ENCODE data around the gene CHRM2. TPM values are rescaled to one million over a fixed set of nuclear protein-coding genes. Genes with fewer than 3 reads are reported as not detected.

Gene CHRM2
- total RNA-seq, 1 donor from 2014 or later, result 1.1 TPM

DNA sequence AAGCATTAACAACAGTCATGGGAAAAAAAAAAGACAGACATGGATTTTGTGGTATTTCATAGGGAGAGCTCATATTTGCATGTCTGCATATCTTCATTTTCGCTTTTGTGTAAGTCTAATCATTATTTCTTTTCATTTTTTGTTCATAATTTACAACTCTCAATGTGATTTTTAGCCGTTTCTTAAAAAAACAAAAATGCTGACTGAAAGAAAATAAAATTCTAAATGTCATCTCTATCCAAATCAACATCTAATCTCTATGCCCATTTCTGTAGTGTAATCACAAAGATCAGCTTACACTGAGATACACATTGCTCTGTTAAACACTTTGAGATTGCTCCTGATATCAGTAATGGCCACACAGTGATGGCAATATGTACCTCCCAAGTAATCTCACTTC is 29.2 kb downstream of the CHRM2 start:
- intact Hi-C loops (cut with DNase I), result no loop called here
- H3K4me1 ChIP-seq, result no peaks in the 10 kb centered on the region
- no peak overlapping the region for H3K27ac ChIP-seq
- no peak for ATAC-seq
- H3K27me3 ChIP-seq, result no peaks in the 10 kb centered on the region
- H3K9me3 ChIP-seq, result no peaks in the 10 kb centered on the region
- no peak for DNase-seq
- no peaks in the 10 kb centered on the region for H3K36me3 ChIP-seq
- no peak overlapping the region for H3K4me3 ChIP-seq
- TF ChIP-seq, protein P1, sequence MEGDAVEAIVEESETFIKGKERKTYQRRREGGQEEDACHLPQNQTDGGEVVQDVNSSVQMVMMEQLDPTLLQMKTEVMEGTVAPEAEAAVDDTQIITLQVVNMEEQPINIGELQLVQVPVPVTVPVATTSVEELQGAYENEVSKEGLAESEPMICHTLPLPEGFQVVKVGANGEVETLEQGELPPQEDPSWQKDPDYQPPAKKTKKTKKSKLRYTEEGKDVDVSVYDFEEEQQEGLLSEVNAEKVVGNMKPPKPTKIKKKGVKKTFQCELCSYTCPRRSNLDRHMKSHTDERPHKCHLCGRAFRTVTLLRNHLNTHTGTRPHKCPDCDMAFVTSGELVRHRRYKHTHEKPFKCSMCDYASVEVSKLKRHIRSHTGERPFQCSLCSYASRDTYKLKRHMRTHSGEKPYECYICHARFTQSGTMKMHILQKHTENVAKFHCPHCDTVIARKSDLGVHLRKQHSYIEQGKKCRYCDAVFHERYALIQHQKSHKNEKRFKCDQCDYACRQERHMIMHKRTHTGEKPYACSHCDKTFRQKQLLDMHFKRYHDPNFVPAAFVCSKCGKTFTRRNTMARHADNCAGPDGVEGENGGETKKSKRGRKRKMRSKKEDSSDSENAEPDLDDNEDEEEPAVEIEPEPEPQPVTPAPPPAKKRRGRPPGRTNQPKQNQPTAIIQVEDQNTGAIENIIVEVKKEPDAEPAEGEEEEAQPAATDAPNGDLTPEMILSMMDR (IDR thresholded peaks at IDR 0.05), result no peak

DNA sequence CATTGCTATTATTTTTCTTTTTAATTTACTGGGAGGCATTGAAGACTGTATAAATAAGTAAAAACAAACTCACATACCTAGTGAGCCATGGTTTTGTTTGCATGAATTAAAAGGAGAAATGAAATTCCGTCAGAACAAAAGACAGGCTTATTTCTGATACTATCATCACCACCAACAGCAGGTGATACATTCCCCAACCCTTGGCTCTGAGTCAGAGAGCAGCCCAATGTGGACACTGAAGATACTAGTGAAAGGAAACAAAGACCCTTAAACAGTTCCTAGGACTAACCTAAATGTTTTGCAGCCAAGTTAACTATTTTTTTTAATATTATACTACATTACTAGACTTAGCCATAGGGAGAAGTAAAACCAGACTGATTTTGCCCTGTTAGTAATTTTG is 31.6 kb downstream of the CHRM2 start:
- Histone ChIP-seq H3K9me3 (no peaks in the 10 kb centered on the region), H3K27me3 (no peaks in the 10 kb centered on the region), H3K27ac (no peak overlapping the region), H3K4me3 (no peak overlapping the region), H3K4me1 (no peaks in the 10 kb centered on the region), H3K36me3 (no peaks in the 10 kb centered on the region)
- intact Hi-C loops (cut with DNase I), result no loop called here
- no peak for ATAC-seq
- TF ChIP-seq, protein P1 (IDR thresholded peaks at IDR 0.05), result no peak
- no peak for DNase-seq

DNA sequence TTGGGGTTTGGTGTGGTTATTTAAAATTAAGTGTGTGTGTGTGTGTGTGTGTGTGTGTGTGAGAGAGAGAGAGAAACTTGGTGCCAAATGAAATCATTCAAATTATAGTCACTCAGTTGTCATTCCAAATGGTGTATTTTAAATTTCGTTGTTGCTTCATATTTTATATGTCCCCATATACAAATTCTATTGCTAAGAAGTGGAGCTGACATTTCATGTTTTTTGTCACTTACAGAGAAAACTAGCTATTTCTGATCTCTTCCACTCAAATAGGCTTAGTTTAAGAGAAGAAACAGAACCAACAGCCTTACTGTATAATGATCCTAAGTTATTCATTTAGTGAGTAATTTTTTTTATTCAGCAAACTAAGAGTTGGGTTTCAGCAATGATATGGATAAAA is 42.3 kb downstream of the CHRM2 start:
- DNase-seq, result no peak
- Histone ChIP-seq H3K4me1 (no peaks in the 10 kb centered on the region), H3K4me3 (no peak overlapping the region), H3K9me3 (no peaks in the 10 kb centered on the region), H3K27me3 (no peaks in the 10 kb centered on the region), H3K36me3 (no peaks in the 10 kb centered on the region), H3K27ac (no peak overlapping the region)
- intact Hi-C loops (cut with DNase I), result no loop called here
- TF ChIP-seq, protein P1 (IDR thresholded peaks at IDR 0.05), result no peak
- no peak for ATAC-seq

DNA sequence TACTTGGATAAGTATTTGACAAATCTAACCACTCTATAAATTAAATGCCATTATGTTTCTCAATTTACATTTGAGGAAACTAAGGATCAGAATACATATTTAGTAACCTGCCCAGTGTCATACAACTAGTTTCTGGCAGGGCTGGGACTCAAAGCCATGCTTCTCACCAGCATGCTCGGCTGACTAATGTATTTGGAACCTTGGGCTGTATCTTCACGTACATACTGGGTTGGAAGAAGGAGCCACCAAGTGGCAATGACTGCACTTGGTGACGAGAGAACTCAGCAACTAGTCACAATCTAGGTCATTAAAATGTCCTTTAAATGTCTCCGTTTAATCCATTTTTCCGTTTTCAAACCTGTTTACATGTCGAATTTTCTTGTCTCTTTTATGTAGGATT is 42.9 kb downstream of the CHRM2 start:
- no peaks in the 10 kb centered on the region for H3K4me1 ChIP-seq
- H3K36me3 ChIP-seq, result no peaks in the 10 kb centered on the region
- TF ChIP-seq, protein P1 (IDR thresholded peaks at IDR 0.05), result no peak
- no peak overlapping the region for H3K4me3 ChIP-seq
- H3K9me3 ChIP-seq, result no peaks in the 10 kb centered on the region
- H3K27ac ChIP-seq, result no peak overlapping the region
- no peaks in the 10 kb centered on the region for H3K27me3 ChIP-seq
- intact Hi-C loops (cut with DNase I), result no loop called here
- no peak for DNase-seq
- no peak for ATAC-seq

DNA sequence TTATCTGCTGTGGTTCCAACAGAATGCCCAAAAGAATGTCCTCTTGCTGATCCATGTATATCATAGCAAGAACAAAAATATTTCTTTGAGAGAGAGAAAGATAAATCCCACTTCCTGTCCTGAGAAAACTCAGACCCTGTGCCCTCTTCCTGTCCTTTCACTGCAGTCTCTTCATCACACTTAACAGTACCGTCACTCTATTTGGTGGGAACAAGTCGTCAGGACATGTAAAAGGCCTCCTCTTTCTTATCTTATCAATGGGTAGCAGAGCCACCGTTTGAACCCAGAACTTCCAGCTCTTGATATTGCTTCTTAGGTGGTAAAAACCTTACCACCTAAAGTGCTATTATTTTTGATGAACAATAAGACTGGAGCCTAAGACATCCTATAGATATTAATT is 43.9 kb downstream of the CHRM2 start:
- Histone ChIP-seq H3K9me3 (no peaks in the 10 kb centered on the region), H3K4me3 (no peak overlapping the region), H3K4me1 (no peaks in the 10 kb centered on the region), H3K27ac (no peak overlapping the region), H3K36me3 (no peaks in the 10 kb centered on the region), H3K27me3 (no peaks in the 10 kb centered on the region)
- TF ChIP-seq, protein P1 (IDR thresholded peaks at IDR 0.05), result no peak
- DNase-seq, result no peak
- intact Hi-C loops (cut with DNase I), result no loop called here
- ATAC-seq, result no peak

DNA sequence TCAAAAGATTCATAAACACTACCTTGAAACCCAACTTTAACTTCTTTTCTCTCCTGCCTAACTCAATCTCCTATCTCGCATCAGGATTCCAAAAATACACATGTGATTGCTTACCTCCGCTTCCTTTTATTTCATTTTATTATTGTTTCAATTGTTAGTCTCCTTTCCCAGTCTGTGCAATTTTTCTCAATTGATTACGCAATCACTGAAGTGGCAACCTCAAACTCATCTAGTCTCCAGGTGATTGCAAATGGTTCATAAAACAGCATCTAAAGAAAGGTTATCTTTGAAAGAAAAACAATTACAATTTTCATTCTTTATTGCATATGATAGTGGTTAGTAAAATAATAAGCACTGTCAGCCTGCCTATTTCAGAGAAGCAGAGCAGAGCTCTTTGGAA is 45.6 kb downstream of the CHRM2 start:
- TF ChIP-seq, protein P1 (IDR thresholded peaks at IDR 0.05), result no peak
- Histone ChIP-seq H3K4me3 (no peak overlapping the region), H3K4me1 (no peaks in the 10 kb centered on the region), H3K27me3 (no peaks in the 10 kb centered on the region), H3K27ac (no peak overlapping the region), H3K36me3 (no peaks in the 10 kb centered on the region), H3K9me3 (no peaks in the 10 kb centered on the region)
- intact Hi-C loops (cut with DNase I), result no loop called here
- DNase-seq, result no peak
- no peak for ATAC-seq

All from upper lobe of right lung (tissue), 1 donor.